GM21526 (cell line): ENCODE data around the gene SORBS1.

ENCODE experiments used
- ATAC-seq: cut with Tn5 transposase; IDR thresholded peaks from one replicate; pipeline ENCODE4 v1.9.1; 2021; ENCODE audit warnings: moderate library complexity; ENCODE audit not compliant: unreplicated experiment, low FRiP score

Gene SORBS1

DNA sequence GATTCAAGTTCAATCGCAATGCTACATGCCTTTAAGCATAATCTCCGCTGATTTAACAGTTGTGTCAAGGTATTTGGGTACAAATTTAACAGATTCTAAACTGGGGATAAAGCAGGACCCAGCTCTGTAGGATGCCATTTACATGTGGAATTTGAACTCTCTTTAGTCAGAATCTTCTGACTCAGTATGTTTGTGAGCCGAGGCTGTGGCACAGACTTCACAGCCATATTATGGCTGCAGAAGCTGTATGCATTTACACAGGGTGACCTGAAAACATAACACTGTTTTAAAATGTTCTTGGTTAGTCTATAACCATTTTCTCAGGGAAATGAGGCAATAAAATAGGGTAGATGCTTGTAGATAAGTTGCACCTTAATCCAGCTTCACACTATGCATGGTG lies 279.1 kb downstream of the SORBS1 start:
- ATAC-seq = no peak

DNA sequence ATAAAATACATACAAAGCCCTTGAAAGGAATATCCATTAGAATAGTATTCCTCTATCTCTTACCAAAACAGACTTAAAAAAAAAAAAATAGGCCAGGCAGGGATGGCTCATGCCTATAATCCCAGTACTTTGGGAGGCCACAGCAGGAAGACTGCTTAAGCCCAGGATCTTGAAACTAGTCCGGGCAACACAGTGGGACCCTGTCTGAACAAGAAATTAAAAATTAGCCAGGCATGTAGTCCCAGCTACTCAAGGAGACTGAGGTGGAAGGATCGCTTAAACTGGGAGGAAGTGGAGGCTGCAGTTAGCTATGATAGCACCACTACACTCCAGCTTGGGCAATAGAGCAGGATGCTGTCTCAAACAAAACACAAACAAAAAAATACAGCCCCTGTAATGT lies 280.0 kb downstream of the SORBS1 start:
- ATAC-seq = no peak

DNA sequence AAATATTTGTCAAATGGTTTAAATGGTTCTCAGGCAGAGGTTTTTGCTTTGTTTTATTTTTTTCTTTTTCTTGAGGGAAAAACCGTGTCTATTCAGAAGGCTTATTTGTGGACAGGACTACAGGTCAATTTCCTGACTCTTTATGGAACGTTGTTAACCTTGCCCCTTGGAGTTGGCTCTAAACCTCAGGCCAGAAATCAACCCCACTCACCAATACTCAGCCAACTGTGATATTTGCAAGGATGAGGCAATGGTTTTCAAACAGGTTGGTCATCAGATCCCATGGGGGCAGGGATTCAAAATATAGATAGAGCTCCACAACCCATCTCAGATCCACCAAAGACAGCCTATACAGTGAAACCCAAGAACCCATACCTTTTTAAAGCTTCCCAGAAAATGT lies 280.5 kb downstream of the SORBS1 start:
- ATAC-seq = no peak

DNA sequence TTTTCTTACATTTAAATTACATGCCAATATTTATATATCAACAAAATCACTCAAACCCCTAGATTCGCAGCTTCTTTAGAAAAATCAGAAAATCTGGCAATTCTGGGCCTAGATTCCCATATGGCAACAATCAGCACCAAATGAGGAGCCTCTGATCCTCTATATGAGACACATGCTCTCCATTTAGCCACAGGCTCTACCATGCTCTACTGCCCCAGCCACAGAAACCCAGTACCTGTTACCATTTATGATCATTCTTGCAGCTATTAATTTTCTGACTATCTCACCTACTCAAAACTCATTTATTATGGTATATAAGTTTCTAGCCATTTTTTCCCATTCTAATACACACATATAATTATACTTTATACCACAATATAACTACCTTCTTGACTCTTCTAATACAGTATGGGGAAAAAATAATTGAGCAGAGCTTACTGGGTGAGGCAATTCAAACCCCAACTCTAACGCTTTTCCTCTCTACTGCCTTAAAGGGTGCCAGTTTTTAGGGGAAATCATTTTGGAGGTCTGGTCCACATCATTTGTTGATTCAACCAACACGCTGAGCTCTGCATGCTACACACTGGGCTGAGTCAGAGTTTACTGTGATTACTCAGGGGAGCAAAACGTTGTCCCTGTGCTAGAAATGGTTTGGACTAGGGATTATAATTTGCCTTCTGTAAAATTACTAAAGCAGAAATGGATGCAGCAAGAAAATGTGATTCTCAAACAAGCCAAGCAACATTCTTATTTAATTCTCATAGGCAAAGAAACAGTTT lies 281.9 kb downstream of the SORBS1 start:
- no peak for ATAC-seq

DNA sequence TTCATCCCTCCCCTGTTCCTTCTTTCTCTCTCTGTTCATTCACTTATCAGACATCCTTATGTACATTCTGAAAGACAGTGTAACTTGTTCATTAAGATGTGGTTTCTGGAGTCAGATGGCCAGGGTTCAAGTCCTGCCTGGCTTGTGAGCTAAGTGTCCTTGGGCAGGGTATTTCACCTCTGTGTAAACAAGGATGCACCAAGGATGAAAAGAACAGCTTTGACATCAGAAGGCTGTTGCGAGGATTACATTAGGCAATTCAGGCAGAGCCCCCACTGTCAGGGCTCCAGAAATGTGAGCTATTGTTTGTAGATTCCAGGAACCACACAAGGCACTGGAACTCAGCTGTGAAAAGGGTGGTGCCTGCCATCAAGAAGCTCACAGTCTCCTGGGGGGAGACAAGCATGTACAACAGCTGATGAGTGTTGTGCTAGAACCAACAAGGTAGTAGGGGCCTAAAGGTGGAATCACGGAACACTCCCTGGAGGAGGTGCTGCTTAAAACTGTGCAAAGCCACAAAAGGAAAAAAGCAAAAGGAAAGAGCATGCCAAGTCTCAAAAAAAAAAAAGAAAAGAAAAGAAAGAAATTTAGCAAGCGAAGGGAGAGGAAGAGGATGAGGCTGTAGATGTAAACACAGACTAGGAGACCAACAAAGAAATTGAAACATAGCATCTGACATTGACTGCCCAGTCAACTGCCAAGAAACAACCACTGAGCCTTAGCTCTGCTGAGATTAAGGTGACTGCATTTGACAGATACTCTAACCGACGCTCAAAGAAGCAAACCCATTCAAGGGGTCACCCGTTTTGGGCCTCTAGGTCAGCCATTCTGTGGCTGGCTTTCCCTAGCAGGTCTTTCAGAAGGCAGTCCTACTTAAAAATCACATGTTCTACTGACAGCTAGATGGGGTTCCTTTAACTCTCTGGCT lies 282.8 kb downstream of the SORBS1 start:
- ATAC-seq = no peak

DNA sequence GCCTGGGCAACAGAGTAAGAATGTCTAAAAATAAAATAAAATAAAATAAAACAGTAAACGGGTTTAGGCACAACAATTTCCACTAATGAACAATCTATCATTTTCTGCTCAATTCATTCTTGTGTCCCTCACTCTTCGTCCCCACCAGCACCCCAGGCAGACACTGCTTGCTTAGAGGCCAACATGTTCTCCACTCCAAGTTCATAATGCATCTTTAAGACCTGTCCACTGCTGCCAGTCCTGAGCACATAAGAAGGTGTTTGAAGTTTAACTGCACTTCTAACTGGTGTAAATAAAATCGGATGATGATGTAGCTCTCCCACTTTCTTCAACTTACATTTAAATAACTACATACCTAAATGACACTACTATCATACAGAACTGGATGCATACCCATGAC lies 283.6 kb downstream of the SORBS1 start:
- no peak for ATAC-seq

DNA sequence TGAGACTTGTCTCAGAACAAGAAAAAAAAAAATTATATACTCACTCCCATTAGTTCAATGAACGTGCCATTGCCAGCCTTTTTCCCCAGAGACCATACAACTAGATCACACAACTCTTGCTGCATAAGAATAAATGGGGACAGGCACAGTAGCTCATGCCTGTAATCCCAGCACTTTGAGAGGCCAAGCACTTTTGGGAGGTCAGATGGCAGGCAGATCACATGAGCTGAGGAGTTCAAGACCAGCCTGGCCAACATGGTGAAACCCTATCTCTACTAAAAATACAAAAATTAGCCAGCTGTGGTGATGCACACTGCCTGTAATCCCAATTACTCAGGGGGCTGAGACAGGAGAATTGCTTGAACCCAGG lies 284.0 kb downstream of the SORBS1 start:
- ATAC-seq = no peak

DNA sequence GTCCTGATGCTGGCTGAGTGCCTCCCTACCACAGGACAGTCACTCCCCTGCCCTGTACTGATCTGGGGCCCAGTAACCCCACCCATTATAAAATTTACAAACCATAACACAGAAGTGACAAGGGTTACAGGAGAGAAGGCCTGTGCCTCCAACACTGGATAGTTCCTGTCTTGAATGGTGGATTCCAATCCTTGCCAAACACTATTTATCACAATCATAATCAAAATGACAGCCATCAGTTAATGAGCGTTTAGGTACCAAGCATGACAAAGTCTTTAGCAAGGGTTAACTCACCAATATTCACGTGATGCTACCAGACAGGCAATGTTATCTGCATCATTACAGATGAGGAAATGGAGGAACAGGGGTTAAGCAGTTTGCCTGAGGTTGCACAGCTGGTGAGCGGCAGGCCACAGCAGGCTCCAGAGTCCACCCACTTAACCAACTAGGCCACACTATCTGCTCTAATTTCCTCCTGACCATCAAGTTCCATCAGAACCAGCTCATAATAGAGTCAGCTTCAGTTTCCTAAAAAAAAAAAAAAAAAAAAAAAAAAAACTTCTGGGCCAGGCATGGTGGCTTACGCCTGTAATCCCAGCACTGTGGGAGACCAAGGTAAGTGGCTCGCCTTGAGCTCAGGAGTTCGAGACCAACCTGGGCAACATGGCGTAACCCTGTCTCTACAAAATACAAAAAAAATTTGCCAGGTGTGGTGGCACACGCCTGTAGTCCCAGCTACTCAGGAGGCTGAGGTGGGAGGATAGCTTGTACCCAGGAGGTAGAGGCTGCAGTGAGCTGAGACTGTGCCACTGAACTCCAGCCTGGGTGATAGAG lies 284.6 kb downstream of the SORBS1 start:
- no peak for ATAC-seq

DNA sequence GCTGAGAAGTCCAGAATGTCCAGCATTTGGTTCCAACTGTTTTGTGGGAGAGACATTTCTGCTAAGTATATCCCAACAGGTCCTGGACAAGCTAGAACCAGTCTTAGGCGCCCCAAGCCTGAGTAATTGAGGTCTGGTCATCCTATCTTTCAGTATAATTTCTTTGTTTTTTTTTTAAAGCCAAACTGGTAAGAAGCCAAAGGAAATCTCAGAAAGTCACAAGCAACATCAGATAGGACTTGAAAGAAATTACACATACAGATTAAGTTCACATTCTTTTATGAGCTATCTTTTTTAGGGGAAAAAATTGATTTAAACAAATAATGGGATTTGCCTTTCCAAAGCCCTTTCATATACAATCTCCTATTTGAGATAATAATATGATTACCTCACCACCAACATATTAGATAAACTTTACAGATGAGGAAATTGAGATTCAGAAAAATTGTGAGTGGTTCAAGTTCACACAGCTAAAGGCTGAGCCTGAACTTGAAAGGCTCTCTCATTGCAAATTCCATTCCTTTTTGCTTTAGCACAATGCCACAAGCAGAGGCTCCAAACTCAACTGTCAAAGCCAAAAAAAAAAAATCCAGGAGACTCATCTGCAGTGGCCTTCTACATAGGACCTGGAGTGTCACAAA lies 285.3 kb downstream of the SORBS1 start:
- no peak for ATAC-seq

DNA sequence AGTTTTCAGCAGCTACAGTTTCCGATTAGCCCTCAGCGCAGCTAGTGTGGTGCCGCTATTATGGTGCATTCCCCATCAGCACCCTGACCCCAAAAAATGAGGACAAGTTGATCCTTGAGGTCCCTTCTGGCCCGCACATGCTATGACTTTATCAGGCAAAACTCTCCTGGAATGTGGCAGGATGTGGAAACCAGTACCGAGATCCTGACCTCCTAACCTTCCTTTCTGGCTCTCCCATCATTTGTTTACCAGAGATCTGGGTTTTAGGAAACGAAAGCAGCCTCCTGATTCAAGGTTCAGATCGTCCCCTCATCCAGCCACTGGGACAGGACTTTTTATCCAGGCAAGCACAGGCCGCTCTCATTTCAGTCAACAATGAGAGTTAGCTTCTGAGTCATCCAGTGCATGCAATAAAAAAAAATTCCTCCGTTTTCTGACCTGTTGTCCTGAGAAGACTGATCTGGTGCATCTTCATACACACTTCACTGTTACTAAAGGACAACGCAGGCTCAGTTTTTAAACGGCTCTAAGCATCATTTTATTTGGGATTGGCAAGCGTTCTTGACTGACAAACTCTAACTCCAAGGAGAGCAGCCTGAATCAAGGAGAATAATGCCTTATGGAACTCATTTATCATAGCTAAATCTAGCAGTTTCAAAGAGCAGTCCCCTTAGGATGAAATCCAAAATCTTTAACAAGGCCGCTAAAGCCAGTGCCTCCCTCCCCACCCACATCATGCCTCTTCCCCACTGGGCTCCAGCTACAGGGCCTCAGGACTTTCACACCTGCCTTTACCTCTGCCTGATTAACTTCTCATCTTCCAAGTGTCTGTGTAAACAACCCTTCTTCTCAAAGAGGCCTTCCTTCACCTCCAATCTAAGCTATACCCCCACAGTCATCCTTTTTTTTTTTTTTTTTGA lies 287.5 kb downstream of the SORBS1 start:
- no peak for ATAC-seq

DNA sequence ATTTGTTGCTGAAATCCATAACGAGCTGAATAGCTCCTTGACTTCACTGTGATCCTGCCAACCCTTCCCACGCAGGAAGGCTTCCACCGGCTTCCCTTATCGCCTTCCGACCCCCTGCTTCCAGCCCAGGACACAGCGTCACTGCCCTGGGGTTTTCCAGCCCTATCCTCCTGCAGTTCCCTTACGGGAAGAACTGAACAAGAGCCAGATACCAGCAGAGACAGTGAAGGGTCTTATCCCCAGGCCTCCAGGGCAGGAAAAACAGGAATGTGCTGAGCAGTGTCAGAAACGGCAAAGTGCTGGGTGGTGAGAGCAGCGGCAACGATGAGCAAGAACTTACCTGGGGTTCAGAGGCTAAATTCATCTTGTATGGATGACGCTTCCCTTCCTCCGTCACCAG lies 292.7 kb downstream of the SORBS1 start:
- ATAC-seq = no peak

DNA sequence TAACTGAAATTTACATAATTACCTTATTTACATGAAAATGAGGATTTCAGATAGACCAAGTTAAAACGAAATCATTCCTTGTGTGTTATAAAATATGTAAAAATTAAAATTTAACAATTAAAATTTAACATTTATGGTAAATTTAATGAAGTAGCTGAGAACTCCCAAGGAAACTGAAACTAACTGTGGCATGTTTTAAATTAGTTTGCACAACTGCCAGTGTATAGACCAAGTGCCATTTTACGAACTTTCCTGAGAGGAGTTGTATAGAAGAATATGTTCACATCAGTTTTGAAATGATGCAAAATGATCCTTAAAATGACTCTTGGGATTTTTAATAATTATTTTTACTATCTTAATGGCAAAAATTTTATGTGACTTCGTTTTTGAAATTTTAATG lies 293.9 kb downstream of the SORBS1 start:
- ATAC-seq = no peak

DNA sequence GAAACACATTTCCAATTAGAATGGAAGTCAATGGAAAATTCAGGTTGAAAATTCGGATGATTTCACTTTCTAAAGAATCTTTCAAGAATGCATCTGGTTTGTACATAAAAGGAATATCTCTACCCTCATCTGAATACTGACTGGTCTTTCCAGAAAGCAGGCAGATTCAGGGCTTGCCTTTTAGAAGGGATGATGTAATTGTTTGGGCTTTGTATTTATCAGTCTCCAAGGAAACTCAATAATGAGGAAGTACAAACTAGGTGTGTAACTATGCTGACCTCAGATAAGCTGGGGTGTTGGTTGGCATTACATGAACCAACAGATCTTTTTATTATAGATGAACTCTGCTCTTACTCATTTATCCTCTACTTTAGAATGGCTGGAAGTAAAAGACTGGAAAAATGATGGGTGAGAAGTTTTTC lies 294.5 kb downstream of the SORBS1 start:
- ATAC-seq = peak; percentile 63

DNA sequence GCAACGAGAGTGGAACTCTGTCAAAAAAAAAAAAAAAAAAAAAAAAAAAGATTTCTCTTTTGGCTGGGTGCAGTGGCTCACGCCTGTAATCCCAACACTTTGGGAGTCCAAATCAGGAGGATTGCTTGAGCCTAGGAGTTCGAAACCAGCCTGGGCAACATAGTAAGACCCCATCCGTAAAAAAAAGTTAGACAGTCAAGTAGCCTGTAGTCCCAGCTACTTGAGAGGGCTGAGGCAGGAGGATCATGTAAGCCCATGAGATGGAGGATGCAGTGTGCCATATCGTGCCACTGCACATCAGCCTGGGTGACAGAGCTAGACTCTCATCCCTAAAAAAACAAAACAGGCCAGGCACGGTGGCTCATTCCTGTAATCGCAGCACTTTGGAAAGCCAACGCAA lies 295.6 kb downstream of the SORBS1 start:
- ATAC-seq = no peak

DNA sequence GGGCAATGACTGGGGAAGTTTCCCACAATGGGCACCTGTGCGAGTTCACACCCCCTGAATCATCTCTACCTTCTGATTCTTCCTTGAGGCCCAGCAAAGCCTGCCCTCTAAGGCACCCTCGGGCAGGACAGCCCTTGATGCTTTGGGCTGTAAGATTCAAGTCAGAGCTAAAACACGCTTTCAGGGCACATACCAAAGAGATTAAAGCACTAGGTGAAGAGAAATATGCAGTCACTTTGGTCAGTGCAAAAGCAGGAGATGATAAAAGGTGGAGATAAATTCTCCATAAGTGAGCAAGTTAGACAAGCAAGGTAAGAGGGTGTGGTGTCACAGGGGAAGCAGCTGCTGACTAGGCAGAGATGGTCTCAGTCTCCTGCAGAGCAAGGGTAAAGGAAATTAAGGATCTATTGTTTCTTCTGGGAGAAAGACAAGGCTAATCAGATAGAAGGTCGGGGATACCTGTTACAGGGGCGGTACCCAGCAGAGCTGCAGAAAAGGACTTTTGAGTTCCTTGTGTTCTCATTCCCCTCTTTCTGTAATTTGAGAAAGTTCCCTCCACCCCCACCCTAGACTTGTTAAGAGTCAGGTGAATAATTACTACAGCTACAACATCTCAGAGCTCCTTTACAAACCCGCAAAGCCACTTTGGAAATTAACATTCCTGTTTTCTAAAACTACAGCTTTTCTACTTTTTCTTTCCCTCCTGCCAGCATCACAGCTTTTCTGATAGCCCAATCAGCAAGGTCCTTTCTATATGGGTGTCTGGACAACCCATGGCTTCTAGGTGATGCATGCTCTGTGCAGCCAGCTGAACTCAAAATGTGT lies 296.7 kb downstream of the SORBS1 start:
- no peak for ATAC-seq

DNA sequence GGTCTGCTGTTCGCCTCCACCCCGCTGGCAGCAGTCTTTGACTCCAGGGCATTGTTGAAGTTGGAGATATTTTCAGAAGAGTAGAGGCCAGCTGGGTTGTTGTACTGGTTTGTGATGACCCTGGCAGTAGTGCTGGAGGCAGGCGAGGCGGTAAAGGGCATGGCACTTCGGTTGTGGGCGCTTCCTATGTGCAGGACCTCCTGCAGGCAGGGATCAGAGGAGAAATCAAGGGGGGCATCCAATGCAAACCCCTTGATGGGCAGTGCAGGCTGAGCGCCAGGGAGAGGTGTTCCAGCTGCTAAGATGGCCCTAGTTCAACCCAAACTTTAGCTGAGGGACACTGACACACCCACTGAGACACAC lies 297.3 kb downstream of the SORBS1 start:
- ATAC-seq = no peak

DNA sequence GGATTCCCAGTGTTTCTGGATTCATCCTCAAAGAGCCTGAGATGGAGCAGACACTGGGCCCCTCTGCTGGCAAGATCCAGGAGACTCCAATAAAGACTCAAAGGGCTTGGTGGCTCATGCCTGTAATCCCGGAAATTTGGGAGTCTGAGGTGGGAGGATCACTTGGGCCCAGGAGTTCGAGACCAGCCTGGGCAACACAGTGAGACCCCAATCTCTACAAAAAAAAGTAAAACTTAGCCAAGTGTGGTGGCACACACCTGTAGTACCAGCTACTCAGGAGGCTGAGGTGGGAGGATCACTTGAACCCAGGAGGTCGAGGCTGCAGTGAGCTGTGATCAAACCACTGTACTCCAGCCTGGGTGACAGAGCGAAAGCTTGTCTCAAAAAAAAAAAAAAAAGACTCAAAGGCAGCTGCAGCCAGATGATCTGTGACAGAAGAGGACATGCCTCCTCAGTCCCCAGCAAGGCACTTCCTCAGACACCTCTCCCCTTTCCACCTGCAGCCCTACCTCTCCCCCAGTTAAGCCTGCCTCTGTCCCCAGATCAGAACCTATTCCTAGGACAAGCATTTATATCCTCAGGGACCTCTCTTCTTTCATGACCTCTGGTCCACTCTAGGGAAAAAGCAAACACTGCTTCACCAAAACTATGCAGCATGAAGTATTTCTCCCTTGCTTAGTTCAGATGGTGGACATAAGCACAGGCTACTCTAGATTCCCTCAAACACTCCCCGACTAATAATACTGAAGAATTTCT lies 298.2 kb downstream of the SORBS1 start:
- no peak for ATAC-seq

DNA sequence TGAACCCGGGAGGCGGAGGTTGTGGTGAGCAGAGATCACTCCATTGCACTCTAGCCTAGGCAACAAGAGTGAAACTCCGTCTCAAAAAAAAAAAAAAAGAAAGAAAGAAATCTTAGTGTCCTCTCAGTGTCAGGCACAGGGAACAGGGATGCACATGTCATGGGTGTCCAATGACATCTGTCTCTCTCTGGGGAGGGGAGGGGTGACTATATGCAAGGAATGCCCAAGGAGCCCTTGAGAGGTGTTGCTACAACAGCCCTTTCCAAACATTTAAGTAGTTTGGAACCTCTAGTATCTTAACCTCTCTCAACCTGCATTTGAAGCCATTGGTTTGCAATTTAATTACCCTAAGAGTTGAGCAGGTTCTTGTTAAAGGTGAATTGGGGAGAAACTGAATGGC lies 299.2 kb downstream of the SORBS1 start:
- no peak for ATAC-seq
